GM21367 (cell line): ENCODE results near the gene CCNYL1.
"Not testable (repeated sequence)": the region's sequence is repeated elsewhere in the genome, so short reads cannot be mapped to it uniquely, and the experiment has no call there.

Source experiments
- ATAC-seq: cut with Tn5 transposase; IDR thresholded peaks from one replicate; pipeline ENCODE4 v1.9.1; 2021; ENCODE audit not compliant: unreplicated experiment

CCNYL1 gene

DNA sequence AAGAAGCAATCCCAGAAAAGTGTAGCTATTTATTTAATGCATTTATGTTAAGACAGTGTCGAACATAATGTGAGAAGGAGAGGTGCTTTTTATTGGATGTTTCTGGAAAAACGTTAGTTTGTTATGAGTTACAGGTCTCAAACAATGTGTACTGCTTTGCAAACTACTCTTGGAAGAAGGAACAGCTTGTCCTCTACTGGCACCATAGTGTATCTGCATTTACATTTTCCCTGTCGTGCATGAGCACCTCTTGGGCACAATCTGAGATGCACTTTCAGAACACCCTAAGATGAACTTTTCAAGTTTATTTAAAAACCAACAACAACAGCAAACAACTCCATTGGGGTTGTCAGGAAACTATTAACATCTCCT, 22.8 kb downstream of the CCNYL1 start:
- no peak for ATAC-seq

DNA sequence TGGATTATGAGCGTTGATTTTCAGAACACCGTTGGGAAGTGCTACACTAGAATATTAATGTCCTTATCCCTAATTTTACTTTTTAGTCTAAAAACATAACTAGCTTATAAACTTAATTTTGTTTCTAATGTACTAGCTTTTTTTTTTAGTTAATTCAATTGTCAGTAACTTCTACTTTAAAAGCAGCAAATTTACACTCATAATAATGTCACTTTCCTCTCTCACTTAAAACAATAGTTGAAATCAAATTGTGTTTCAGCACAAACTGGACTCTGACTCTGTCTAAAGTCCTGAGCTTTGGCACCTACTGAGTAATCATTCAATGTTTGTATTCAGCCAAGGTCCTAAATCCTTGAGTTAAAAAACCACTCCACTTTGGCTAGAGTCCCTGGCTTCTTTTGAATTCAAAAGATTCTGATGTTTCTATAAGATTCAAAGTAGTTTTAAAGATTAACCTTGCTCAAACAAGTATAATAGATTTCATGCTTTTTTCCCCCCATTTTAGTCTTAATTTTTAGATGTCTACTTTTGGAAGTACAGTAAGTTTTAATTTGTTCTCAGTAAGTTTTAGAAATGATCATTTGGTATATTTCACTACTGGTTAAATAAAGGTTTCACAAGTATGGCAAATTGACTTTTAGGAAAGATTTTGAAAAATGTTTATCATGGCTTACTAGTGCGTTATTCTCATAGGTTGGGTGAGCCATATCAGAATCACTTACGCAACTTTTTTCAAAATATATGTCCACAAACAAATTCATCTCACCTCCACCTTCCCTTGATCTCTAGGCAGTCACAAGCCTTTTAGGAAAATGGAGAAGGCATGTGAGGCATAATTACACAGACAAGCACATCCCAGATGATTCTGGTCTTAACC, 23.4 kb downstream of the CCNYL1 start:
- ATAC-seq: no peak

DNA sequence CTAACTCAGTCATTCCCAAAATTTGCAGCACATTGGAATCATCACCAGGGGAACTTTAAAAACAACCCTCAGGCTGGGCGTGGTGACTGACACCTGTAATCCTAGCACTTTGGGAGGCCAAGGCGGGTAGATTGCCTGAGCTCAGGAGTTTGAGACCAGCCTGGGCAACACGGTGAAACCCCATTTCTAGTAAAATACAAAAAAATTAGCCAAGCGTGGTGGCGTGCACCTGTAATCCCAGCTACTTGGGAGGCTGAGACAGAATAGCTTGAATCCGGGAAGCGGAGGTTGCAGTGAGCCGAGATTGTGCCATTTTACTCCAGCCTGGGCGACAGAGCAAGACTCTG, 24.0 kb downstream of the CCNYL1 start:
- not testable (repeated sequence) for ATAC-seq

DNA sequence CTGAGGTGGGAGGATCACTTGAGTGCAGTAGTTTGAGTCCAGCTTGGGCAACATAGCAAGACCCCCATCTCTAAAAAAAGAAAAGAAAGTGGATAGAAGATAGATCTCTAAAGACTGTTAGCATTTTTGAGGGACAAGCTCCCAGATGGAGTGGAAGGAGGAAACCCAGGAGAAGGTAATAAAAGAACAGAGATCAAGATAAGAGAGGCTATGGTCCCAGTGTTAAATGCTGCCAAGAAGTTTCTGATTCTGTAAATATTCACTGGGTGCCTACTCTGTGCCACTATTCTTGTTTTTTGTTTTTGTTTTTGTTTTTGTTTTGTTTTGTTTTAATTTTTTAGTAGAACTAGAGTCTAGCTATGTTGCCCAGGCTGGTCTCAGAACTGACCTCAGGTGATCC, 32.1 kb downstream of the CCNYL1 start:
- ATAC-seq: no peak

DNA sequence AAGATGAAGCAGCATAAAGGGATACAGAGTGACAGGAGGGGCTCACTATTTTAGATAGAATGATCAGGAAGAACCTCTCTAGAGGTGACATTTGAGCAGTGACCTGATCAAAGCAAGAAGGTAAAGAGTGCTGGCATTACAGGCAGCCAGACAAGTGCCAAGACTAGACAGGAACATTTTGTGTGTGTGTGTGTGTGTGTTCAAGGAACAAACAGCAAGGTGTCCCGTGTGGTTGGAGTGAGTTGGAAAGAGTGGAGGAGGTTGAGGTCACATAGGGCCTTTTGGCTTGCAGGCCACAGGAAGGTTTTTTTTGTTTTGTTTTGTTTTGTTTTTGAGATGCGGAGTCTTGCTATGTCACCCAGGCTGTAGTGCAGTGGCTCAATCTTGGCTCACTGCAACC, 32.6 kb downstream of the CCNYL1 start:
- no peak for ATAC-seq

DNA sequence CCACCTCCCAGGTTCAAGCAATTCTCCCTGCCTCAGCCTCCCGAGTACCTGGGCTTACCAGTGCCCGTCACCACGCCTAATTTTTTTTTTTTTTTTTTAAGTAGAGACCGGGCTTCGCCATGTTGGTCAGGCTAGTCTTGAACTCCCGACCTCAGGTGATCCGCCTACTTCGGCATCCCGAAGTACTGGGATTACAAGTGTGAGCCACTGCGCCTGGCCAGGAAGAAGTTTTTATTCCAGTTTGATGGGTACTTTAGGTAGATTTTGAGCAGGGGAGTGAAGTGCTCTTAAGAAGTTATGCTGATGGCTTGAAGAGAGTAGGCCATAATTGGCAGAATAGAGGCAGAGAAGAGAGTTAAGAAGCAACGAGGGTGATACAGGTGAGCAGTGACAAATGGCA, 33.0 kb downstream of the CCNYL1 start:
- no peak for ATAC-seq

DNA sequence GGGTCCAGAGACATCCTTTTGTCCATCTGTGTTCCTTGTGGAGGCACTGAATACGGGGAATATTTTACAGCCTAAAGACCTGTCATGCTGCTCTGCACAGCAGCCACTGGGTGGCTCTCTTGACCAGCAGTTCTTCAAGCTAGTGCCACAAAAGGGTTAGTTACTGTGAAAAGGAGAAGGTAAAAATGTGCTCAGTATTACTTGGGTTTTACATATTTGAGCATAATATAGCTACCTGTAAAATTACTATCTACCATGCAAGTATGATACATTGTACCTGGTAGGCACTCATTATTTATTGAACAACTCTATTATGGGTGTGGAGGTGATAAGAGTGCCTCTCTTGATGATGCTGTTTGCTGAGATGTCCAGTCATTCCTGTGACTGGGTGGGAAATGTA, 34.7 kb downstream of the CCNYL1 start:
- peak; percentile 80 for ATAC-seq

DNA sequence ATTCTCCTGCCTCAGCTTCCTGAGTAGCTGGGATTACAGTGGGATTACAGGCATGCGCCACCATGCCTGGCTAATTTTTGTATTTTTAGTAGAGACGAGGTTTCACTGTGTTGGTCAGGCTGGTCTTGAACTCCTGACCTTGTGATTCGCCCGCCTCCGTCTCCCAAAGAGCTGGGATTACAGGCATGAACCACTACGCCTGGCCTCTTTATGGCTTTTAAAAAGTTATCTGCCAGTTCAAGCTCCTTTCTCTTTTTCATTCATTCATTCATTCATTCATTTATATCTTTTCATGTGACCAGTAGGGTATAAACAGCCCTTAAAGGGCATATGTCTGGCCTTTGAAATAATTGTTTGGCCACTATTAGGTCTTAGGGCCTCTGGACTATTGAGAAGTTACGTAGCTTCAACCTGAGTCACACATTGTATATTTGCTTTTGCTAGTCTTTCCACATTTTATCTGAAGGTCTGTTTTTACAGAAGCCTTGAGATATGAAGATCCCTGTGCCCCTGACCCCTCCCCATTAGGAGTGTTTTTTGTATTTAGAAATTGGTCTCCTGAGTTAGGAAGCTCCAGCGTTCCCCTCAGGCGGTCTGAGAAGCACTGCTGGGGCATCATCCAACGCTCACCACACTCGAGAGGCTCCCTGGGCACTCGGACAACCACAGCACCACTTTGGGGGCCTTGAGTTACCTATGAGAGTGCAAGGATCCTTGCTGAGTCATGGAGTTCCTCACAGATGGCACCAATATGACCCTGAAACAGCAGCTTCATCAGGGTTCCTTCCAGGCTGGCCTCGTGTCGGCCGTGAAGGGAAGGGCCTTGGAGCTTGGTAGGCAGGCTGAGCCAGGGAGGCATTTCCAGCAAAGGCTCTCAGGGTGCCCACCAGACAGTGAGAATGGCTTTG, 36.5 kb downstream of the CCNYL1 start:
- no peak for ATAC-seq

DNA sequence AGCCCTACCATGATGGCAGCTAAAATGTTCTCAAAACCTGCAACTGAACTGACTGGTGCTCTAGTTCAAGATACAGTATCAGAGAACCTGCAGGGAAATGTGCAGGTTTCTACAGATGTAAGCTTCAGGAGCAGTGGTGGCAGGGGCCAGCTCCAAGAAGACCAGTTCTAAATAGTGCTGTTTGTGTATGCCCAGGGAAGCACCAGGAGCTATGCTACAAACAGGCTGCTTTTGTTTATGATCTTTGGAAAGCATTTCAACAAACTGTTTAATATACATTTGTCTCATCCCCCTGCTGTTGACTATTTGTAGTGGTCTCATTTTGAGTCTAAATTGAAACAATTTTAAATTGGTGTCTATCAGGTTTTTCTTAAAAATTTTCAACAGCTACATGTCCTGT, 37.6 kb downstream of the CCNYL1 start:
- ATAC-seq: no peak

DNA sequence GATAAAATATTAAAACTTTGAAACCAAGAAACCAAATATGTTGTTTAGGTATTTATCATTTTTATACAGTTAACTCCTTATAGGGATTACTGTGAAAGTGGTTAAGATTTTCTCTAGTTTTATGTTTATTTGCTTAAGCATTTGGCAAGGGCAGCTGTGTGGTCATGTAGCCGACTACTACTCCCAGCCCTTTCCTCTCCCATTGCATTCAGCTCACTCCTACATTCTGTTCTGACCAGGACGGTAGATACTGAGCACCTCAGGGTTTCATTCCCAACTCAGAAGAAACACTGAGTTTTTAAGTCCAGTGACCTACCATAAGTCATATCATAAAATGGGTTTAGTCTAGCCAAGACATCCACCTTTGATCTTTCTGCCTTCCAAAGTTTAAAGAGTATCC, 38.4 kb downstream of the CCNYL1 start:
- no peak for ATAC-seq

DNA sequence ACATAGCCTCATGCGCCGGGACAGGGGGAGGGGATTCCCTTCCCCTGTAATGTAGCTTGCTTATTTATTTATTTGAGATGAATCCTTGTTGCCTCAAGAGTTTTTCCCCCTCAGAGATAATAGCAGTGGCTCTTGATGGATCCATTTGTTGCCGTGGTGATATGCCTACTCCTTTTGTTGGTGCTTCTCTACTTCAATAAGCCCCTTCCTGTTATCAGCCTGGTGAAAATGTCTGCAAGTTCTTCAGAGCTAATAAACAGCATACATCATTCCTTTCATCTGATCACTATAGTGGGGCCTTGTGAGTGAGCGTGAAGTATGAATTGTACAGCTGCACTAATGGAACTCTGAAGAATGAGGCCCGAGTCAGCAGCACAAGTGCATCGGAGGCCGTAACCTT, 38.9 kb downstream of the CCNYL1 start:
- ATAC-seq: no peak

DNA sequence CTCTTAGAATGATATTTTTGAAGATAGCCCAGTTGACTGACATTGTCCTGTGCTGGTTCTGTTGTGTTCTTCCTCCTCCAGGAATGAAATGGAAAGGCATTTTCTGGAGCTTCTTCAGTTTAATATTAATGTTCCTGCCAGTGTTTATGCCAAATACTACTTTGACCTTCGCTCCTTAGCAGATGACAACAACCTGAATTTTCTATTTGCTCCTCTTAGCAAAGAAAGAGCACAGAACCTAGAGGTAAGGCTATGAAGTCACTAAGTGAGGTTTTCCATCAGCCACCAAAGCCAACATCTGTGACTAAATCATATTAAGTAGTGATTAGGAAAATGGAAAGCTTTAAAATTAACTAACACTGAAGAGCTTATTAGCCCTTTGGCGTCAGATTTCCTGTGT, 39.4 kb downstream of the CCNYL1 start:
- no peak for ATAC-seq

DNA sequence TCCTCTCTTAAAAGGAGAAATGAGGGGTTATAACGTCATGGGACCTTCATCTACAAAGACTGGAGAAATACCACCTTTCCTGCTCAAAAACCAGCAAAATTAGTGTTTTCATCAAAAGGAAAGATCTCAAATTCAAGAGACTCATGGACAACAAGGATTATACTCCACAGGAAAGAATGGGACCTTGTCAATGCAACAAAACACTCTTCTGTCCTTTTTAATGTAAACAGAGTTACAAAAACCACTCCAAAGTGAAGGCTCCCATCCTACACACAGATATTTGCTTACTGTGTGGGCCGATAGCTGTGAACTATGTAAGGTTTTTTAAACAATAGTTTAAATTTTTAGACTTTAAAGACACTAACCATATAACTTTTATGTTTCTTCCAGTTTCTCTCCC, 42.2 kb downstream of the CCNYL1 start:
- not testable (repeated sequence) for ATAC-seq

DNA sequence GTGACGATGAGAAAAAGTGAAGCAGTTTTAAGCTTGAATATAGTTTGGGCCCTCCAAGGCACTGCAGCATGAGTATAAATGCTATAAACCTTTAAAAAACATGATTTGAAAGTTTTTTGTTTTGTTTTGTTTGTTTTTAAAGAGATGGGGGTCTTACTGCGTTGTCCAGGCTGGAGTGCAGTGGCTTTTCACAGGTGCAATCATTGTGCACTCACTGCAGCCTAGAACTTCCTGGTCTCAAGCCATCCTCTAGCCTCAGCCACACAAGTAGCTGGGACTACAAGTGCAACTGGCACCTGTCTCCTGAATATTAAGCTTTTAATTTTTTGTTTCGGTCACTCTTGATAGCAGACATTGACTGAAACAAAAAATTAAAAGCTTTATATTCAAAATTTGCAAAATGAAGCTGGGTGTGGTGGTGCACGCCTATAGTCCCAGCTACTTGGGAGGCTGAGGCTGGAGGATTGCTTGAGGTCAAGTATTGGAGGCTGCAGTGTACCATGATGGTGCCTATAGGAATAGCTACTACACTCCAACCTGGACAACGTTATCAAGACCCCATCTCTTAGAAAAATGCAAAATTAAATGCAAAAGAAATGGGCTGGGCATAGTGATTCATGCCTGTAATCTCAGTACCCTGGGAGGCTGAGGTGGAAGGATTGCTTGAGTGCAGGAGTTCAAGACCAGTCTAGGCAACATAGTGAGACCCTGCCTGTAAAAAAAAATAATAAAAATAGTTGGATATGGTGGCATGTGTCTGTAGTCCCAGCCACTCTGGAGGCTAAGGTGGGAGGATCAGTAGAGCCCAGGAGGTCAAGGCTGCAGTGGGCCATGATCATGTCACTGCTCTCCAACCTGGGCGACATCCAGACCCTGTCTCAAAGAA, 43.3 kb downstream of the CCNYL1 start:
- no peak for ATAC-seq

DNA sequence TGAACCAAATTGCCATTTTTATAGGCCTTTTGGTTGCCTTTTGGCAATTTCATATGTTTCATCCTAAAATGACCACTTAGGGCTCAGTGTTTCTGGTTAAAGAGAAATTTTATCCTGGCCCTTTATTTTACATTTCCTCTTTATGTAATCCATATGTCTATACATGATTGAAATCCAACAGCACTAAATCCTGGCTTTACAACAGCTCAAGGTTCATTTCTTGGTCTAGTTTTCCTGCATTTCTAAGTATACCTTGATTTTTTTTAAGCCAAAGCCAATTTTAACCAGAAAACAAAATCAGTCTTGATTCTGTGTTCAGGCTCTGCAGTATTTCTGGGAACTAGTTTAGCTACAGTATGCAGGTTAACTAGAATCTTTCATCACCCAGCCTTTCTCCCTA, 46.6 kb downstream of the CCNYL1 start:
- no peak for ATAC-seq

DNA sequence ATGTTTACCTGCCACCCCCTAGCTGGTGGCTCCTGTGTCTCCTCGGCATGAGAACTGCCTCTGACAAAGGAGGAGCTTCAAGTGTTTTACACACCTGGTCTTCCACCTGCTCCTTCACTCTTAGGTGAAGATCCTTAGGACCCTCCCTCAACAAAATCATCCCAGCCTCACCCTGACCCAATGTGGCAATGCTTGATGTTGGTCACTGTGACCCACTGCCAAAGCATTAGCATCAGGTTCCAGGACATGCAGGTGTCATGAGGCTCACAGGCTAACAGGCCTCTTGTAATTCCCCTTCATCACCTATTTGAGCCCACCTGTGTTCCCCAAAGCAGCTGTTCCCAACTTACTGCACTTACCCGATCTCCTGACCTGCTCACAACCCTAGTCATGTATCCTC, 48.5 kb downstream of the CCNYL1 start:
- ATAC-seq: no peak

DNA sequence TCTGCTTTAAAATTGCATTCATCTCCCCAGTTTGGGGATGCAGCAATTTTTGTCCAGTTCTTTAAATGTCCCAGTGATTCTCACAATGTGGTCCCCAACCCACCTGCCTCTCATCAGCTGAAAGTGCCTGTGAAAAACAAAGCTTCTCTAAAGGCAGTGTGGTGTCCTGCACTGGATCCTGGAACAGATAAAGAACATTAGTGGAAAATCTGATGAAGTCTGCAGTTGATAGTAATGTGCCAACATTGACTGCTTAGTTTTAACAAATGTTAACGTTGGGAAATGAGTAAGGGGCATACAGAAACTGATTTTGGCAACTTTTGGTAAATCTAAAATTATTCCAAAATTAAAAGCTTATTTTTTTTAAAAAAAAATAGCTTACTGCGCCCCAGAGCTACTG, 49.0 kb downstream of the CCNYL1 start:
- ATAC-seq: no peak

DNA sequence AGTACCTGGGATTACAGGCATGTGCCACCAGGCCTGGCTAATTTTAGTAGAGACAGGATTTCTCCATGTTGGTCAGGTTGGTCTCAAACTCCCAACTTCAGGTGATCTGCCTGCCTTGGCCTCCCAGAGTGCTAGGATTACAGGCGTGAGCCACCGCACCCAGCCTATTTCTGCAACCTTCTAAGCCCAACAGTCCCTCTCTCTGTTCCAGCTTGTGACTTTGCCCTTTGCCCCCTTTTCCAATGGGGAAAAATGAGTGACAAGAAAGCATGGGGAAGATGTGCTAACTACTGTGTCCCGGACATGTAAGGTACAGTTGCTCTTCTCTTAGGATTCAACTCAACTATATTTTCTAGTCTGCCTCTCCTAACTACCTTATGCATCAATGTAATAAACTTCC, 50.0 kb downstream of the CCNYL1 start:
- not testable (repeated sequence) for ATAC-seq

DNA sequence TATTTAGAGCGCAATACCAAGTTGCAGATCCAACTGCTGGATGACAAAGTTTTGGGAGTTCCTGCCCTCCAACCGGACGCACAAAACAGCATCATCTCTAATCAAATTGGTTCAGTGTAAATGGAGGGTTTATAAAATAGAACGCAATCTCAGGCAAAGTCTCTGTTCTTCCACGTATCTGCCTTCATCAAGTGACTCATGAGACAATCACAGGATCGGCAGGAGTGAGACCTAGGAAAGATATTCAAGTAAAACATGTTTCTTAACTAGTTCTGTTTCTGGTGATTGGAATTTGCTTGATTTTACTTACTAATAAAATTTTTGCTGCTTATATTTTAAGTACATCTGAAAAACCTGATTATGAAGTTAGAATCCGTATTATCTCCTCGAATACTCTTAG, 50.7 kb downstream of the CCNYL1 start:
- ATAC-seq: no peak

DNA sequence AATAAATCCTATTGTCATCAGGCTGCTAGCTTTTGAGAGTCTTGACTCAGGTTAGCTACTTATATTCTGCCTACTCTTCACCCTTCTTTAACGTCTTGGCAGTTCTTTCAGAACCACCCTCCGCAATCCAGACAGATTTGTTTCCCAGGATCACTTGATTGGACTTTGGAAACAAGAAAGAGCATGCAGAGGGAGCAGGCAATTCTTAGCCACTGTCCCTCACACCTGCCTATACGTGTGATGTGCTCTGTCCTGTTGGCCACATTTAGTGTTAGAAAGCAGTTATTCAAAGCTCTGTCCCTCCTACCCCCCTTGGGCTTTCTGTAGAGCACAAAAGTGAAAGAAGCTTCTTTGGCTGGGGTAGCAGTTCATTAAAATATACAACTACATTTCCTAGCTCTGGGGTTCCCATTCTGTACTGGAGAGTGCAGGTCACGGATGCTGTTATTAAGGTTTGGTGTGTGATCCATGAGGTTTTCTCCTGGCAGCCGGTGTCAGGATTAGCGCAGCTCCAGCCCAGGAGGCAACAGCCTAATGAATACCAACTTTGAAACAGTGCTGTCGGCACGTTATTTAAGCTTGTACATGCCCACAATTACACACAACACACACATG, 52.0 kb downstream of the CCNYL1 start:
- no peak for ATAC-seq

DNA sequence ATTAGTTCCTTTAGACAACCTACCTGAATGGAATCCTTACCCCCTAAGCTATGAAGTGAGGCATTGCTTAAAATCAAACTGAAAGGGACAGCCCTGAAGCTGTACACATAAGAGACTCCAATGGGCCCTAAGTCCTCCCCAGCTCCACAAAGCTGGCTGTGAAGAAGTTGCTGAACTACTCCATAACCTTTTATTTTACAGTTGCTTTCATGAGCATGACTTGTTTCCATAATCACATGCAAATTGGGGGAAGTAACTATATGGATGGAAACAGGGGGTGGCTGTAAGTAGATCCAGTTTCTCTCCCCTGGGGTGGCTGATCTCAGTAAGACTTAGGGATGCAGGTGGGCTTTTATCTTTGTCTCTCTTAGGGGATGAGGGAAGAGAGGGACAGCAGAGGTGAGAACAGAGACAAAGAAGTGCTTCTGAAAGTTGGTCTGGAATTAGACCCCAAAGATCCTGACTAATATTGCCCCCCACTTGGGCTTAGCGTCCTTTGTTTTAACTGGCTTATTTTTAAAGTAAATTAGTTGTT, 52.7 kb downstream of the CCNYL1 start:
- ATAC-seq: no peak
